ENCODE results near the gene ABCG8.

GRCh38 chr2:43837831-43838559 is 776 bp upstream of the ABCG8 start:
- no peak for TF ChIP-seq POLR2A (IDR thresholded peaks at IDR 0.05)
- TF ChIP-seq CTCF (IDR thresholded peaks at IDR 0.05): no peak
